GM18499 (cell line): ENCODE data around the gene CDV3.

Source experiments
- ATAC-seq: cut with Tn5 transposase; IDR thresholded peaks from one replicate; pipeline ENCODE4 v1.9.1; 2021; ENCODE audit warnings: moderate number of reproducible peaks; ENCODE audit not compliant: insufficient read depth, unreplicated experiment

Gene CDV3

GRCh38 chr3:133599280-133599679 is 25.8 kb downstream of the CDV3 start:
- no peak for ATAC-seq

GRCh38 chr3:133600572-133601081 is 27.1 kb downstream of the CDV3 start:
- ATAC-seq, result no peak

- no peak for ATAC-seq
Measured at GRCh38 chr3:133606342-133606741, 32.9 kb downstream of the CDV3 start.

GRCh38 chr3:133606902-133607301 is 33.4 kb downstream of the CDV3 start:
- ATAC-seq, result no peak

GRCh38 chr3:133607816-133608215 is 34.3 kb downstream of the CDV3 start:
- no peak for ATAC-seq

DNA sequence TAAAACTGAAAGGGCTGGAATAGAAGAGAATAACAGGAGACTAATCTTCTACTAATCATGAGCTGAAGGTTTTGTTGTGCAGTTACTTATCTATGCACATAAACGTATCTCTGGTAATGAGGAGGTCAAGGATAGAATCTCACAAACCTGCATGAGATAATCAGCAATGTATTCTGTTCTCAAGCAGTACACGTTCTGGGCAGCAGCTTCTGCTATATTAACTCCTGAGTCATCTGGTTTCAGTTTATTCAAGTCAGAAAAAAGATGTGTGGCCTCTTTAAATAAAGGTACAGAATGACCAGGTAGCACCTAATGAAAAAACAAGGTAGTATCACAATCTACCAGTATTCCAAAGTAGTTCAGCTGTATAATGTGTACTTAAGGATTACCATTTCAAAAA is 34.9 kb downstream of the CDV3 start:
- ATAC-seq, result no peak

GRCh38 chr3:133610031-133610430 is 36.5 kb downstream of the CDV3 start:
- no peak for ATAC-seq

DNA sequence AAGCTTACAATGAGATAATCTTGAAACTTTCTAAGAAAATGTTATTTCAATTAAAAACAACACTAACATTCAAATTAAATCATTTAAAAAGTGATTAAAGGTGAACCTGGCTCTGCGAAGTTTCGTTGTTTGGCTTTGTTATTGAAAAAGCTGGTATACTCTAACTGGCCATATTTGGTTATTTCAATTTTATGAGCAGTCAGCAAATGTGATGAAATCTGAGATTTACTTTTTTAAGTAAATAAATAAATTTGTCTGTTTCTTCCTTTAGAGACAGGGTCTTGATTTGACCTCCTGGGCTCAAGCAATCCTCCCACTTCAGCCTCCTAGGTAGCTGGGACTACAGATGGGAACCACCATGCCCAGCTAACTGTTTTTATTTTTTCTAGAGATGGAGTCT is 38.0 kb downstream of the CDV3 start:
- no peak for ATAC-seq

- ATAC-seq, result peak; percentile 98
Measured at GRCh38 chr3:133620066-133620784, 46.7 kb downstream of the CDV3 start.

- ATAC-seq, result no peak
Measured at GRCh38 chr3:133627789-133628188, 54.3 kb downstream of the CDV3 start.

- no peak for ATAC-seq
Measured at GRCh38 chr3:133629146-133629545, 55.7 kb downstream of the CDV3 start.

GRCh38 chr3:133633439-133633838 is 60.0 kb downstream of the CDV3 start:
- ATAC-seq, result no peak
